ENCODE data around the gene NYAP2. TPM values are rescaled to one million over a fixed set of nuclear protein-coding genes. Genes with fewer than 3 reads are reported as not detected.

The NYAP2 gene
- total RNA-seq, 1 donor from 2014 or later, result not detected

GRCh38 chr2:225532096-225532495 lies 132.6 kb downstream of the NYAP2 start:
- TF ChIP-seq CTCF (IDR thresholded peaks at IDR 0.05; ENCODE audit: insufficient read depth, low read length, severe bottlenecking), result no peak
- FAIRE-seq (no peak), DNase-seq (ENCODE audit: low read depth) (no peak)
- Histone ChIP-seq H3K36me3 (ENCODE audit: control insufficient read depth, insufficient read depth, low read length) (no peaks in the 10 kb centered on the region), H3K27me3 (ENCODE audit: control insufficient read depth, insufficient read depth, low read length) (no peaks in the 10 kb centered on the region), H3K4me3 (ENCODE audit: low read depth, low read length) (no peak overlapping the region)

DNA sequence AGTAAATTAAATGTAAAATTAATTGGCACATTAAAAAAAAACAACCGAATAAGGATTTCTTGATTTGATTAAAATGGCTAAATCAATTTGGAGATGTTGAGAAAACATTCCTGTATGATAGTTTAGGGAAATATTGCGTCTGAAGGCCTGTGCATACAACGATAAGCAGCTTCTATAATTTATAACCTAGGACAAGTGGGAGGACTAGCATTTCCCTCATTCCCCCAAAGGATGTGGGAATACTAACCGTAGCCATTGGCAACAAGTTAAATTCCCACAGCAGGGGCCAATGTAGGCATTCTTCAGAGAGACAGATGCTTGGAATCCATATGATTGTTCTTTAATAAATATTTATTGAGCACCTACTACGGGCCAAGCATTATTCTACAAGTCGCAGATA lies 134.5 kb downstream of the NYAP2 start:
- Histone ChIP-seq H3K27me3 (ENCODE audit: control insufficient read depth, insufficient read depth, low read length) (no peaks in the 10 kb centered on the region), H3K4me3 (ENCODE audit: low read depth, low read length) (no peak overlapping the region), H3K36me3 (ENCODE audit: control insufficient read depth, insufficient read depth, low read length) (no peaks in the 10 kb centered on the region)
- no peak for FAIRE-seq
- DNase-seq (ENCODE audit: low read depth), result no peak
- no peak for TF ChIP-seq CTCF (IDR thresholded peaks at IDR 0.05; ENCODE audit: insufficient read depth, low read length, severe bottlenecking)

GRCh38 chr2:225534697-225535096 lies 135.2 kb downstream of the NYAP2 start:
- Histone ChIP-seq H3K4me3 (ENCODE audit: low read depth, low read length) (no peak overlapping the region), H3K36me3 (ENCODE audit: control insufficient read depth, insufficient read depth, low read length) (no peaks in the 10 kb centered on the region), H3K27me3 (ENCODE audit: control insufficient read depth, insufficient read depth, low read length) (no peaks in the 10 kb centered on the region)
- no peak for TF ChIP-seq CTCF (IDR thresholded peaks at IDR 0.05; ENCODE audit: insufficient read depth, low read length, severe bottlenecking)
- no peak for DNase-seq (ENCODE audit: low read depth)
- FAIRE-seq, result no peak

DNA sequence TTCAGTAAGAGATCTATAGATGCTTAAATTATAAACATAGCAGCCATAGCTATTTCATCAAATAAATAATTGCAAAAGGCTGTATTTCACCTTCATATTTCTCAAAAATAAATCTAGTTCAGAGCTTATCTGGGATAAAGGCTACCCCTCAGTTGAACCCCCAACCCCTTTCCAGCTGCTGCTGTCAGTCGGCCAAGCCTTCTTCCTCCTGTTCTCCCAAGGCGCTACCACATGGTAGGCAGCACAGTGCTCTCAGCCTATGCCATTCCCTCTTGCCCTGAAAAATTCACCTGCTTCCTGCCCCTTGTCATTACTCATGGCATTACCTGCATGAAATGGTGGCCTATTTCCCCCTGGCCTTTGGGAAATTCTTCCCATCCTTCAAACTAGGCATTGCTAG lies 136.5 kb downstream of the NYAP2 start:
- Histone ChIP-seq H3K36me3 (ENCODE audit: control insufficient read depth, insufficient read depth, low read length) (no peaks in the 10 kb centered on the region), H3K4me3 (ENCODE audit: low read depth, low read length) (no peak overlapping the region), H3K27me3 (ENCODE audit: control insufficient read depth, insufficient read depth, low read length) (no peaks in the 10 kb centered on the region)
- FAIRE-seq, result no peak
- TF ChIP-seq CTCF (IDR thresholded peaks at IDR 0.05; ENCODE audit: insufficient read depth, low read length, severe bottlenecking), result no peak
- no peak for DNase-seq (ENCODE audit: low read depth)

GRCh38 chr2:225543626-225544025 lies 144.1 kb downstream of the NYAP2 start:
- DNase-seq (ENCODE audit: low read depth), result no peak
- Histone ChIP-seq H3K4me3 (ENCODE audit: low read depth, low read length) (no peak overlapping the region), H3K27me3 (ENCODE audit: control insufficient read depth, insufficient read depth, low read length) (no peaks in the 10 kb centered on the region), H3K36me3 (ENCODE audit: control insufficient read depth, insufficient read depth, low read length) (no peaks in the 10 kb centered on the region)
- FAIRE-seq, result no peak
- TF ChIP-seq CTCF (IDR thresholded peaks at IDR 0.05; ENCODE audit: insufficient read depth, low read length, severe bottlenecking), result no peak

GRCh38 chr2:225556461-225556860 lies 157.0 kb downstream of the NYAP2 start:
- FAIRE-seq, result no peak
- no peak for DNase-seq (ENCODE audit: low read depth)
- no peak overlapping the region for H3K4me3 ChIP-seq (ENCODE audit: low read depth, low read length)
- TF ChIP-seq CTCF (IDR thresholded peaks at IDR 0.05; ENCODE audit: insufficient read depth, low read length, severe bottlenecking), result no peak
- H3K36me3 ChIP-seq (ENCODE audit: control insufficient read depth, insufficient read depth, low read length), result no peaks in the 10 kb centered on the region
- no peaks in the 10 kb centered on the region for H3K27me3 ChIP-seq (ENCODE audit: control insufficient read depth, insufficient read depth, low read length)

Data from bronchial epithelial cell (primary cell).